H9 (cell line): ENCODE results near the gene CD2AP. TPM values are rescaled to one million over a fixed set of nuclear protein-coding genes. Genes with fewer than 3 reads are reported as not detected.

ENCODE experiments used
- DNase-seq: peaks from one replicate; pipeline ENCODE4 v3.0.0-alpha.2; 2017
- H2AFZ ChIP-seq: one replicate; pipeline ENCODE4 v1.6.1; 2013; ENCODE audit warnings: mild to moderate bottlenecking, low read length, control low read depth, moderate library complexity
- H2AK5ac ChIP-seq: 2 replicates; pipeline ENCODE4 v1.6.1; 2013; ENCODE audit warnings: low read length, control low read depth, mixed read lengths; ENCODE audit not compliant: insufficient read length
- H2BK120ac ChIP-seq: one replicate; pipeline ENCODE4 v1.6.1; 2013; ENCODE audit warnings: low read depth, mild to moderate bottlenecking, low read length, control low read depth, inconsistent platforms; ENCODE audit not compliant: poor library complexity, severe bottlenecking
- H2BK12ac ChIP-seq: 2 replicates; pipeline ENCODE4 v1.6.1; 2013; ENCODE audit warnings: low read length, control low read depth, mixed read lengths, low read depth; ENCODE audit not compliant: insufficient read length
- H2BK15ac ChIP-seq: 2 replicates; pipeline ENCODE4 v1.6.1; 2013; ENCODE audit warnings: low read depth, low read length, control low read depth
- H2BK20ac ChIP-seq: one replicate; pipeline ENCODE4 v1.6.1; 2013; ENCODE audit warnings: low read depth, mild to moderate bottlenecking, low read length, control low read depth, inconsistent platforms; ENCODE audit not compliant: poor library complexity, severe bottlenecking
- H2BK5ac ChIP-seq: 2 replicates; pipeline ENCODE4 v1.6.1; 2013; ENCODE audit warnings: low read length, control low read depth, mixed read lengths; ENCODE audit not compliant: insufficient read length
- H3K14ac ChIP-seq: 2 replicates; pipeline ENCODE4 v1.6.1; 2013; ENCODE audit warnings: low read length, control low read depth; ENCODE audit not compliant: insufficient read depth
- H3K18ac ChIP-seq: 2 replicates; pipeline ENCODE4 v1.6.1; 2013; ENCODE audit warnings: low read depth, mild to moderate bottlenecking, mixed read lengths, low read length, control low read depth; ENCODE audit not compliant: insufficient read length
- H3K23ac ChIP-seq: 2 replicates; pipeline ENCODE4 v1.6.1; 2013; ENCODE audit warnings: low read length, control low read depth, mixed read lengths, low read depth; ENCODE audit not compliant: insufficient read length
- H3K23me2 ChIP-seq: 2 replicates; pipeline ENCODE4 v1.6.1; 2013; ENCODE audit warnings: low read depth, mild to moderate bottlenecking, mixed read lengths, low read length, control low read depth; ENCODE audit not compliant: insufficient read length, poor library complexity, severe bottlenecking
- H3K27ac ChIP-seq: 2 replicates; pipeline ENCODE4 v1.5.1; 2013; ENCODE audit warnings: low read length, control low read depth, mixed read lengths, low read depth; ENCODE audit not compliant: insufficient read length
- H3K27me3 ChIP-seq: 2 replicates; pipeline ENCODE4 v1.6.1; 2013; ENCODE audit warnings: low read length, control low read depth, inconsistent platforms; ENCODE audit not compliant: insufficient read depth
- H3K4ac ChIP-seq: 2 replicates; pipeline ENCODE4 v1.6.1; 2013; ENCODE audit warnings: low read depth, mild to moderate bottlenecking, control low read depth, inconsistent platforms, low read length, moderate library complexity
- H3K4me1 ChIP-seq: 2 replicates; pipeline ENCODE4 v1.6.1; 2013; ENCODE audit warnings: low read length, control low read depth, inconsistent platforms; ENCODE audit not compliant: insufficient read depth
- H3K4me2 ChIP-seq: 2 replicates; pipeline ENCODE4 v1.6.1; 2013; ENCODE audit warnings: low read length, control low read depth, mixed read lengths; ENCODE audit not compliant: insufficient read length, insufficient read depth
- H3K56ac ChIP-seq: 2 replicates; pipeline ENCODE4 v1.6.1; 2013; ENCODE audit warnings: low read depth, mild to moderate bottlenecking, mixed read lengths, low read length, control low read depth; ENCODE audit not compliant: insufficient read length
- H3K79me1 ChIP-seq: 2 replicates; pipeline ENCODE4 v1.6.1; 2013; ENCODE audit warnings: low read depth, mild to moderate bottlenecking, moderate library complexity, low read length, control low read depth, inconsistent platforms; ENCODE audit not compliant: insufficient read depth, poor library complexity, severe bottlenecking
- H3K79me2 ChIP-seq: 2 replicates; pipeline ENCODE4 v1.6.1; 2013; ENCODE audit warnings: low read length, control low read depth, inconsistent platforms; ENCODE audit not compliant: insufficient read depth
- H3K9ac ChIP-seq: 2 replicates; pipeline ENCODE4 v1.6.1; 2013; ENCODE audit warnings: low read length, control low read depth, mixed read lengths; ENCODE audit not compliant: insufficient read length; ENCODE audit errors: extremely low read depth
- H3K9me3 ChIP-seq: one replicate; pipeline ENCODE4 v1.6.1; 2013; ENCODE audit warnings: low read depth, low read length, inconsistent platforms; ENCODE audit not compliant: control insufficient read depth
- H3T11ph ChIP-seq: one replicate; pipeline ENCODE4 v1.6.1; 2013; ENCODE audit warnings: mild to moderate bottlenecking, low read length, control low read depth, inconsistent platforms
- H4K20me1 ChIP-seq: one replicate; pipeline ENCODE4 v1.6.1; 2013; ENCODE audit not compliant: control insufficient read depth, insufficient read length, insufficient read depth
- H4K5ac ChIP-seq: 2 replicates; pipeline ENCODE4 v1.6.1; 2013; ENCODE audit warnings: low read depth, mild to moderate bottlenecking, mixed read lengths, low read length, control low read depth; ENCODE audit not compliant: insufficient read length
- H4K8ac ChIP-seq: replicated peaks from 2 replicates; pipeline ENCODE4 v1.6.1; 2013; ENCODE audit warnings: low read length, control low read depth, mixed read lengths, low read depth; ENCODE audit not compliant: insufficient read length
- H4K91ac ChIP-seq: 2 replicates; pipeline ENCODE4 v1.6.1; 2013; ENCODE audit warnings: low read depth, mild to moderate bottlenecking, moderate library complexity, mixed read lengths, low read length, control low read depth; ENCODE audit not compliant: insufficient read length
- H3K27ac Mint-ChIP-seq, 3 experiments: 2 replicates in 2 of 3; 3 replicates in 1 of 3; pipeline ENCODE4 v1.8.0; 2020 to 2021; ENCODE audit warnings: mixed read lengths in 3 of 3, mild to moderate bottlenecking in 1 of 3, moderate library complexity in 1 of 3
- H3K27me3 Mint-ChIP-seq: 2 replicates; pipeline ENCODE4 v1.8.0; 2021; ENCODE audit warnings: low read depth, mild to moderate bottlenecking, moderate library complexity, mixed read lengths
- H3K36me3 Mint-ChIP-seq, 3 experiments: 2 replicates in 2 of 3; 3 replicates in 1 of 3; pipeline ENCODE4 v1.8.0; 2020 to 2021; ENCODE audit warnings: low read depth in 3 of 3, mixed read lengths in 3 of 3; ENCODE audit not compliant: insufficient read depth in 1 of 3
- H3K4me1 Mint-ChIP-seq, 2 experiments: 2 replicates each; pipeline ENCODE4 v1.8.0; 2020; ENCODE audit warnings: mixed read lengths in 2 of 2
- H3K4me3 Mint-ChIP-seq, 2 experiments: 2 replicates in 1 of 2; 3 replicates in 1 of 2; pipeline ENCODE4 v1.8.0; 2020 to 2021; ENCODE audit warnings: mild to moderate bottlenecking in 2 of 2, mixed read lengths in 2 of 2, moderate library complexity in 1 of 2
- H3K9me3 Mint-ChIP-seq, 2 experiments: 2 replicates in 1 of 2; 3 replicates in 1 of 2; pipeline ENCODE4 v1.8.0; 2020; ENCODE audit warnings: mild to moderate bottlenecking in 2 of 2, mixed read lengths in 2 of 2, moderate library complexity in 1 of 2
- WGBS: extraction: QIAGEN DNeasy Blood & Tissue Kit; methylation state at CpG from one replicate; pipeline ENCODE4 v1.1.7; 2013; ENCODE audit warnings: missing lambda C conversion rate, low lambda C conversion rate, mixed read lengths; ENCODE audit not compliant: insufficient read length; ENCODE audit errors: extremely low coverage; 5-methylcytosine and 5-hydroxymethylcytosine counted together
- total RNA-seq: library from RNA; stranded (reverse); gene quantifications from 2 replicates; pipeline ENCODE4 v1.2.1, GENCODE V29; 2021
- TF ChIP-seq, protein P1 (sequence below): fragments of 200-600 bp; sonication (generic); conservative IDR thresholded peaks from 3 replicates; pipeline ENCODE4 v1.8.0; 2021; ENCODE audit warnings: antibody characterized with exemption, mild to moderate bottlenecking

Gene CD2AP
- total RNA-seq, 1 experiment from 2014 or later, result 50.1 TPM

GRCh38 chr6:47631269-47631772, 153.7 kb downstream of the CD2AP start:
- no peak overlapping the region for H3K56ac ChIP-seq
- no peak overlapping the region for H2AK5ac ChIP-seq
- Mint-ChIP-seq H3K36me3 (peaks cover 0 to 4% (median 2%) of the 10 kb centered on the region in 3 experiments; a peak in 3 of 7 replicates), H3K27ac (no peak overlapping the region), H3K4me1 (peaks cover 15 to 18% of the 10 kb centered on the region in 2 experiments), H3K27me3 (no peaks in the 10 kb centered on the region; the same call in 1 of the 2 replicates), H3K4me3 (no peak overlapping the region), H3K9me3 (0 out of 5 replicates have a peak, but pooled peaks cover 0 to 2% of the 10 kb centered on the region in 2 experiments)
- H3K27me3 ChIP-seq, result no peaks in the 10 kb centered on the region
- H2BK5ac ChIP-seq, result no peak overlapping the region
- H4K5ac ChIP-seq, result no peak overlapping the region
- H3K79me1 ChIP-seq, result no peaks in the 10 kb centered on the region
- no peak overlapping the region for H4K91ac ChIP-seq
- H3K4me2 ChIP-seq, result no peak overlapping the region
- no peak overlapping the region for H3K14ac ChIP-seq
- H3K23ac ChIP-seq, result no peak overlapping the region
- H3K27ac ChIP-seq, result no peak overlapping the region
- no peak overlapping the region for H2BK120ac ChIP-seq
- H3K4me1 ChIP-seq, result no peaks in the 10 kb centered on the region
- no peak overlapping the region for H2BK12ac ChIP-seq
- no peaks in the 10 kb centered on the region for H3K9me3 ChIP-seq
- no peaks in the 10 kb centered on the region for H3K23me2 ChIP-seq
- no peak overlapping the region for H3K4ac ChIP-seq
- H3T11ph ChIP-seq, result no peak overlapping the region
- no peak overlapping the region for H2BK15ac ChIP-seq
- TF ChIP-seq, protein P1, sequence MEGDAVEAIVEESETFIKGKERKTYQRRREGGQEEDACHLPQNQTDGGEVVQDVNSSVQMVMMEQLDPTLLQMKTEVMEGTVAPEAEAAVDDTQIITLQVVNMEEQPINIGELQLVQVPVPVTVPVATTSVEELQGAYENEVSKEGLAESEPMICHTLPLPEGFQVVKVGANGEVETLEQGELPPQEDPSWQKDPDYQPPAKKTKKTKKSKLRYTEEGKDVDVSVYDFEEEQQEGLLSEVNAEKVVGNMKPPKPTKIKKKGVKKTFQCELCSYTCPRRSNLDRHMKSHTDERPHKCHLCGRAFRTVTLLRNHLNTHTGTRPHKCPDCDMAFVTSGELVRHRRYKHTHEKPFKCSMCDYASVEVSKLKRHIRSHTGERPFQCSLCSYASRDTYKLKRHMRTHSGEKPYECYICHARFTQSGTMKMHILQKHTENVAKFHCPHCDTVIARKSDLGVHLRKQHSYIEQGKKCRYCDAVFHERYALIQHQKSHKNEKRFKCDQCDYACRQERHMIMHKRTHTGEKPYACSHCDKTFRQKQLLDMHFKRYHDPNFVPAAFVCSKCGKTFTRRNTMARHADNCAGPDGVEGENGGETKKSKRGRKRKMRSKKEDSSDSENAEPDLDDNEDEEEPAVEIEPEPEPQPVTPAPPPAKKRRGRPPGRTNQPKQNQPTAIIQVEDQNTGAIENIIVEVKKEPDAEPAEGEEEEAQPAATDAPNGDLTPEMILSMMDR, result peak; percentile 77
- no peaks in the 10 kb centered on the region for H4K20me1 ChIP-seq
- WGBS, result no CpG with 5 or more reads among the region's 6 CpGs
- no peak overlapping the region for H3K18ac ChIP-seq
- H3K79me2 ChIP-seq, result no peaks in the 10 kb centered on the region
- no peak overlapping the region for H4K8ac ChIP-seq
- no peak overlapping the region for H2AFZ ChIP-seq
- no peak overlapping the region for H3K9ac ChIP-seq
- no peak overlapping the region for H2BK20ac ChIP-seq
- DNase-seq, result no peak
